ENCODE measurements around the gene EXOC7.
"Not testable (repeated sequence)": the region's sequence is repeated elsewhere in the genome, so short reads cannot be mapped to it uniquely, and the experiment has no call there.

Gene EXOC7

DNA sequence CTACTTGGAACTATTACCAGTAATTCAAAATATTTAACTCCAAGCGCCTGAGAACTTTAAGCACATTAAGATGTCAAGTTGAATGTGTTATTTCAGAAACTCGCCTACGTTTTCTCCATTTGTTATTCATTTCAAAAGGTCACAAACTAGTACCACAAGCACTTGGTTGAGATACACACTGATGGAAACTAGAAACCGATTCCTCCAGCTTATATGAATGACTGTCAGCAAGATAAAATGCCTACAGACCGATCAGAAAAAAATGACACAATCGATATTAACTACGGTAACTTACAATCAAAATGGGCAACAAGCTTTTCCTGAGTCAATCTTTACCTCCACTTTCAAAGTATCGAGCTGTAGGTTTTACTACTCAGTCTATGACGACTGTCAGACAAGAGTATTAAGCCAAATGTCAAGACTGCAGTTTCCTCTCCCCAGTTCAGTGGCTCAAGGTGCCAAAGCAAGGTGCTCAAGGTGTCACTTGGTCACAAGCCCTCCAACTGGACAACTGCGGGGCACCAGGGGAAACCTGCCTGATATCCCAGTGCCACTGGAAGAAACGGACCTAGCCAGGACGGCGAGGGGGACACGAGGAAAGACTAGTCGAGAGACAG is 31.9 kb downstream of the EXOC7 start:
- peak; percentile 27 for DNase-seq

DNA sequence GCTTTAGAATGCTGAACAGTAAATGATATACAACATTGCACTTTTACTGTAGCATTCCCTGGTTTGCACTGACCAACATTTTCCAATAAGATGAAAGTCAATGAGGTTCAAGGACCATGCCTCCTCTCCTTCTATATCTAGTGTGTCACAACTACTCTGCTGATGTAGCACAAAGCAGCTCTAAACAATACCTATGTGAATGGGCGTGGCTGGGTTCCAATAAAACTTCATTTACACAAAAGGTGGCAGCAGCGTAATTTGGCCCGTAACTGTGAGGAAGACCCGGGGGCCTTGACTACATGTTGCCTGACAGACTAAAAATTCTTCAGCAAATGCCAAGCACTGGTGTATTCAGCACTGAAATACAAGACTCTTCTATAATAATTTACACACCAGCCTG is 37.8 kb downstream of the EXOC7 start:
- no peak for DNase-seq

DNA sequence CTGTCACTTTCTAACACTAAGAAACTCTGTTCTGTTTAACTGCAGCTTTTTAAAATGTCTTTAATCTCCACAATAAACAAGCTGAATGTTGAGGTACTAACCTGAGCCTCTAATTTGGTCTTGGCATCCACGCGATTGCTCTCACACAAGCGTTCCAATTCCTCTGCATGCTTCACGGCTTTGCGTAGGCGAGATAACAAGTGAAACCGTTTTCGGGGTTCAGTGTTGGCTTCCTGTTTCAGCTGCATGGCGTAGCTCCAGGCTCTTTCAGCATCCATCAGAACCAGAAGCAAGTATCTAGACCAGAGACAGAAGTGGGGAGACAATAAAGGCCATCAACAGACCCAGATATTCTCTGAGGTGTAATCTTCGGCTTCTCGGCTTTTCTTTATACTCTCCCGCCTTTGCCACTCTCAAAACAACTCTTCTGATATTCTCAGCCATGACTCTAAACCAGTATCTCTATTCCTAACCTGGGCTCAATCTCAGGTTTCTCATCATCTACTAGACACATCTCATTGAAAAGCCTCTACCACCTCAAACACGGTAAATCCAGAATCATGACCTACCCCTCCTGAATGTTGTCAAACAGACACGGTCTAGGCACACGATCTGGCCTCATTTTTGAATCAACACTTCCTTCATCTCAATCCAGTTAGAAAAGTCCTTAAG is 39.6 kb downstream of the EXOC7 start:
- peak; percentile 50 for DNase-seq

DNA sequence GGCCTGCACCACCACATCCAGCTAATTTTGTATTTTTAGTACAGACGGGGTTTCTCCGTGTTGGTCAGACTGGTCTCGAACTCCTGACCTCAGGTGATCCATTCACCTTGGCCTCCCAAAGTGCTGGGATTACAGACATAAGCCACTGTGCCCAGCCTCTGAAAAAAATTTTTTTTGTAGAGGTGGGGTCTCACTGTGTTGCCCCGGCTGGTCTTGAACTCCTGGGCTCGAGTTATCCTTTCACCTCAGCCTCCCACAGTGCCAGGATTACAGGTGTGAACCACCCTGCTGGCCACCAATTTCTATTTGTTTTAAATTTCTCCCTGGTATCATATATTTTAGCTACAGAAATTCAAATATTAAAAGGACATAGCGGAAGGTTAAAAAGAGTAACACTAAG is 45.3 kb downstream of the EXOC7 start:
- not testable (repeated sequence) for DNase-seq

DNA sequence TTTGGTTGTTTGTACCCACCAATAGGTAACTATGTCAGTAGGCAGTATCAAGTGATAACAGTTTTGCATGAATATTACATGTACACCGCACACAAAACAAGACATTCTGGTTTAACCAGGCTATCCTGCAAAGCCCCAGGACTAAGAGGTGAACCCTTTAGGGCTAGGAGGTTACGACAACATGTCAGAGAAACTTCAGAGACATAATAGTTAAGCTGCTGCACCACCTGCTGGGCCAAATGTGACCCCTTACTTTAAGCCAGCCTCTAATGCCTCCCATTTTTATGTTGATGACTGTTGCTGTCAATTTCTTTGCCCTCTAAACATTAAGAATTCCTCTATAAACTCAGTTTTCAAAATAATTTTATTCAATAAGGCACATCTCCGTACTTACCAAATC is 46.7 kb downstream of the EXOC7 start:
- no peak for DNase-seq

DNA sequence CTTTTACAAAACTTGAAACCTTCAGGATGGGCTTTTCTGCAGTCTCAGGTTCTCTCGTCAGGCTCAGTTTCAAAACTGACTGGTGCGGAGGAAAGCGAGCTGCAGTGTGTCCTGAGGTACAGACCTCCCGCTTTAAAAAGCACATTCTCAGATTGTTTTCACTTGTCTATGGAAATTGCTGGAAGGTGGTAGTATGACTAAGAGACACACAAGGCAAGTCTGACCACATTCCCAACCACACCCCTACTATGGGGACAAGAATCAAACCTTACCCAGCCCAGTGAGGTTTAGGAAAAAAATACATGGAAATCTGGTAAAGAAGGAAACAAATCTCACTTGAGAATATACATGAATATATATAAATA is 49.5 kb downstream of the EXOC7 start:
- no peak for DNase-seq

DNA sequence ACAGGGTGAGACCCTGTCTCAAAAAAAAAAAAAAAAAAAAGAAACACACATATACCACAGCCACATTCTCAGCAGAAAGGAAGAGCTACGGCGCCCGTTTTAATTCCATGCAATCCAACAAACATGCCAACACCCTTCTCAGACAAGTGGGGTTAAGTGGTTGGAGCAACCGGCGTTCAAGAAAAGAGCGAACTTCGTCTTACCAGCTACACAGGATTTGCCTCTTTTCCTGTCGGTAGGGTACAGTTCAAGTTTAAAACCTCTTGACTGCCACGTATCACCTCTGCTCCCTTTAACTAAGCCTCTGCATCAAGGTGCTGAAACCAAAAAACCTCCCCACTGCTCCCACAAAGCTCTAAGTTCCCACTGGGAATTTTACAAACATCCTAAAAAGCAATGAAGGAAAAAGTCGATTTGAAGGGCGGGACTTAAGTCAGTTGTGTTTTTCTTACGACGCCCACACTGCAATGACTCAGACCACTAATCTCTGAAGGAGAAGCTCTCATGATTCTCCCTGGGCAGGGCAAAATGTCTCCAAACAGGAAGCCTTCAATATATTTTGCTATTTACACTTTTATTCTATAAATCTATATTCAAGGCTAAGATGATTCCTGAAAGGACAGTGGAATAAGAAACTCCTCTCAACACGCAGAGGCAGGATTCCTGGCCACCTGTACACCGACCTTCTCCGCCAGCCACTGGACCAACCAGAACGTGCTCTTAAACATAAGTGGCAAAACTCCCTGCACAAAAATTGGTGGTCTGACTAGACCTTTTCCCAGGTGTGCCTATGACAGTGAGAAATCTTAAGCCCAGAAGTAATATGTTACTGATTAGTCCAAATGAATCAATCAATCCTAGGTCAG is 50.1 kb downstream of the EXOC7 start:
- DNase-seq, result peak; percentile 30

DNA sequence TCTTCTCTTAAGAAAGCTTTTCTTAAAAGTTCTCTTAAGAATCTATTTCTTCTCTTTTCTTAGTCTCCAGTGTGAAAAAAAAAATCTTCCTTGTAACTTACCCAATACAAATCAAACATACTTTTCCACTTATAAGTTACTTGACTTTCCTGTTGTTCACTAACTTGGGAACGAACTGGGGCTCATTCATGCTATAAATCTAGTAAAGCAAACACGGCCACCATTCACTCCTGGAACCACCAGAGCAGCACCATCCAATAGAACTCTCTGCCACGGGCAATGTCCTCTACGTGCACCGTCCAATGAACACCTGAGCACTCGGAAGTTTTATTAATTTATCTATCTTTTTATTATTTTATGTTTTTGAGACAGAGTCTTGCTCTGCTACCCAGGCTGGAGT is 52.0 kb downstream of the EXOC7 start:
- DNase-seq, result no peak

DNA sequence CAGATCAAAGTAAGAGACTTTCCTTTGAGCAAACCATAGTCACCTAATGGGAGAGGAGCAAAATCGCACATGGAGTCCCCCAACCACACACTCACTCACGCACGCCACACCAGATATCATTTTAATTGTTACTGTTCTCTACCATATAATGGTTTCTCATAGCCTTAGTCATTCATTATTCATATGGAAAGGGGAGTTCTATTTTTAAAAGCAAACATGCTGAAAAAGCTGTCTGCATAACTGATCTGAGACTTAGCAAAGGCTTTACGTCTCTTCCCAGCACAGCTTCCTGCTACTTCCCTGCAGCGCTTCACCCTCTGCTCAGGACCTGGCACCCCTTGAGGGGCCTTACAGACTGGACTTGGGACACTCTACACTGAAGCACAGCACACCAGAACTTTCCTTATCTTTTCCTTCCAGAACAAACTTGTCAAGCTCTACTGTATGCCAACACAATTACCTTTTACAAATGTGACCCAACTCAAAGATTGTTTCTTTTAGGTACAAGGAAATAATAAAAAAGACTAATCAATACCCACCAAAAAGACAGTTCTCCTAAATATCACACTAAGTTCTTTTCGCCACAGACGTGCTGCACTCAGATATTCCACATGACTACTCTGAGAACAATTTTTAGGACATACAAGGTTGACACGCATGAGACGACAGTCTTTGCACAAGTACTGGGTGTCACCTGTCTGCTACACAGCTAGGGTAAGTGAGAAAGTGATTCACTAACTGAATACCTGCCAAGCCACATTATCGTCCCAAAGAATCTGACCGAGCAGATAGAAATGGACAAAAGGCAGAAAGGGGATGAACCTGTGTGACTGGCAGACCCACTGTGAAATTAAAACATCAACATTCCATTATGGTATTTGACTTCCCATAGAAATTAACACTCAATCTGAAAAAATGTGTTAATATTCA is 52.8 kb downstream of the EXOC7 start:
- no peak for DNase-seq

DNA sequence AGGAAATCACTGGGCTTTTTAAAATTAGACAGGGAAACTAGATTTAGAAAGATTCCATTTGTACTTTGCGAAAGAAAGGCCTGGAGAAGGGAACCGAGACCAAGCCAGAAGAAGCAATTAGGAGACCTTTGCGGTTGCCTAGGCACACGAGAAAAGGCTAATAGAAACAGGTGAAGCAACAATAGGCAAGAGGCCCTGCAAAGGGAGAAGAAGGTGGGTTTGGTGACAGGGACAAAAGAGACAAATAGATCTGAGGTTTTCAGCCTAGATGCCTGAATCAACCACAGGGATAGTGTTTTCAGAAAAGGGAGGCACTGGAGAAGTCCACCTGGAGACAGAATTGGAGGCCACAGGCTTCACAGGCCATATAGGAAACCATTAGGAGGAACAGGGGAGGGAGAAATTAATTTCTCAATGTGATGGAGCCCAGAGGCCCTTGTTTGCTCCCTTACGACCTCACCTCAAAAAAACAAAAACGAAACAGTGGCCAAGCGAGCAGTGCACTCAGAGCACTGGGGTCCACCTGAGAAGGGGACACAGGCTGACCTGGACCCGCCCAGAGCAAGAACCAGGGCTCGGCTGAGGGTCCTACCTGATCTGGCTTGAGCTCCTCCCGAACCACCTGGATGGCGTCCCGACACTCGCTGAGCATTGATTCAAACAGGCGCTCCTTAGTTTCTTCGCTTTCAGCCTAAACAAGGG is 53.6 kb downstream of the EXOC7 start:
- no peak for DNase-seq

DNA sequence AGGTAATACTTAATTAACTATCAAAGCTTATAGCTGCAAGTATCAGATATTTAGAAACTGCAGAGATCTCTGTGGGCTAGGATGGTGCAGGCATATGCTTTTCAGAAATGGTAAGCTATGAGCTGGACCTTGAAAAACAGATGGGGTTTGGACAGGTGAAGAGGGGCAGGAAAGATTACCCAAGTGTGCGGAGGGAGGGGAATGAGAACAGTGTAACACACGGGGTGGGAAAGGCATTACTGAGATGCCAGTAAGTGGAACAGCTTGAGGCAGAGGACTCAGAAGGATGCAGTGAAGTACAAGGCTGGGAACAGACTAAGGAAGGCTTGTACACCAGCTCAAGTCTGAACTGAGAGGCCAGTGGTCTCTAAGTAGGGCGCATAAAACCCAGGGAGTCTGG is 54.3 kb downstream of the EXOC7 start:
- DNase-seq, result no peak

DNA sequence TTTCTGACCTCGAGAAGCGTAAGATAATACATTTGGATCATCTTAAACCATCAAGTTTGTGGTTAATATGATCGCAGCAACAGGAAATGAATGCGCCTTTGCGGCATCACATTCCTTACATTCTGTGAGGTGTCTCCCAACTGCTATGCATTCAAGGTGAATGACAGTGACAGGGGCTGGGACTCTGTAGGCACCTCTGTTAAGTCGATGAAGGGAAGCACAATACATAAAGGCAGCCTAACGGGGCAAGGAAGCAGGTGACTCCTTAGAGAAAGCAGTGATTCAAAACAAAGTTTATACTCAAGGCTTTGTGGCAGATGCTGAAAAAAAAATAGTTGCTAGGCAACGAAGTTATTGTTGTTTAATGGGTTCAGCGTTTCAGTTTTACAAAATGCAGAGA is 54.9 kb downstream of the EXOC7 start:
- no peak for DNase-seq

DNA sequence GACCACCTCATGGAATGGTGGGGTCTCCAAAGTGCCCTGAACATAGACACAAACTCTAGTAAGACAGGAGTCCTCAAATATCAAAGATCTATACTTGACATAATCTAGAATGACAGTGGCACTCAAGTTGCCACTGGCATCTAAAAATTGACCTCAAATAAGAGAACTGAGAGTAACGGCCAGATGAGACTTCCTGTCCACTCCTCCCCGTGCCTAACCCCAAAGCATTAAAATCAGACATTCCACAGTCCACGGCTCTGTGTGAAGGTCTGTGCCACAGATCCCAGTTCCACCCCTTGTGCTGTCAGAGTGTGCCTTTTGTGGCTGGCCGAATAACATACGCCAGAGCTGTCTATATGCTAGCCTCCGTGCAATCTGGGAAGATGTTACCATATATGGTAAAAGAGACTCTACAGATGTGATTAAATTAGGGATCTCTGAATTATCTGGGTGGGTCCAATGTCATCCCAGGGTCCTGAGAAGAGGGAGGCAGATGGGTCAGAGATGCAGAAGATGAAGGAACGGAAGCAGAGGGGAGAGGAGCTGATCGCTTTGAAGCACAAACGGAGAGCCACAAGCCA is 55.5 kb downstream of the EXOC7 start:
- DNase-seq, result no peak

DNA sequence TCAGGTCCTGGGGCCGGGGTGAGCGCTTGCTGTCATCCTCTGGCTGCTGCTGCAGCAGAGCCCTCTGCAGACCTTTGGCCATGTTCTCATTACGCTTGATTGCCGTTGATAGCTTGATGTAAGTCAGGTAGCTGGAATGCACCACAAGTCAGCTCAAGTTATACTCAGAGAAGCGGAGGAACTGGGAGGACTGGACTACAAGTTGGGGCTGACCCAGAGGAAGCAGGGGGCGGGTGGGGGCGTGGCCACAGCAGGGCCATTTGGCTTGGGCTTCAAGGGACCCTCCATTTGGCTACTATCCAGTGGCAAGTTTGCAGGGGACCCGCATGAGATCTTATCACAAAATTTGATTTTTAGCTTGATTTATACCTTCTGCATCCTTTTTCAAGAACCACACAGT is 57.5 kb downstream of the EXOC7 start:
- no peak for DNase-seq

DNA sequence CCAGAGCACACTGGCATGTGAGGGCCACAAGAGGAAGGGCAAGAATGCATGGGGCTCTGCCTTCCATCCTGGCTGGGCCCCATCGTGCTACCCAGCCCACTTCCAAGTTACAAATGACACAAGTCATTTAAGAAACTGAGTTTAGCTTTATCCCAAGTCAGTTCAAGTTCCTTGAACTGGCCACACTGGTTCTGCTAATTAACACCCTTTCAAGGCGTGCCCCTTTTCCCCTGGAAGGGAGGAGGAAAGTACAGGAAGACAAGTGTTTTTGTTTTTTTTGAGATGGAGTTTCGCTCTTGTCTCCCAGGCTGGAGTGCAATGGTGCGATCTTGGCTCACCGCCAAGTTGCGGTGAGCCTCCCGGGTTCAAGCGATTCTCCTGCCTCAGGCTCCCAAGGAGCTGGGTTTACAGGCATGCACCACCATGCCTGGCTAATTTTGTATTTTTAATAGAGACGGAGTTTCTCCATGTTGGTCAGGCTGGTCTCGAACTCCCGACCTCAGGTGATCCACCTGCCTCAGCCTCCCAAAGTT is 59.0 kb downstream of the EXOC7 start:
- DNase-seq, result not testable (repeated sequence)

DNA sequence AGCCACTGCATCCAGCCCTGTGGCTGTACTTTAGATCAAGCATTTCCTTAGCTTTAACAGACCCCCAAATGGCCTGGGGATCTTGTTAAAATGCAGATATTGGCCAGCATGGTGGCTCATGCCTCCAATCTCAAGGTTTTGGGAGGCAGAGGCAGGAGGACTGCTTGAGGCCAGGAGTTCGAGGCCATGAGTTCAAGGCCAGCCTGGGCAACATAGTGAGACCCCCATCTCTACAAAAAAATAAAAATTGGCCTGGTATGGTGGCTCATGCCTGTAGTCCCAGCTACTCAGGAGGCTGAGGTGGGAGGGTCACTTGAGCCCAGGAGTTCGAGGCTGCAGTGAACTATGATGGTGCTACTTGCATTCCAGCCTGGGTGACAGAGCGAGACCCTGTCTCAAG is 60.7 kb downstream of the EXOC7 start:
- DNase-seq, result not testable (repeated sequence)

DNA sequence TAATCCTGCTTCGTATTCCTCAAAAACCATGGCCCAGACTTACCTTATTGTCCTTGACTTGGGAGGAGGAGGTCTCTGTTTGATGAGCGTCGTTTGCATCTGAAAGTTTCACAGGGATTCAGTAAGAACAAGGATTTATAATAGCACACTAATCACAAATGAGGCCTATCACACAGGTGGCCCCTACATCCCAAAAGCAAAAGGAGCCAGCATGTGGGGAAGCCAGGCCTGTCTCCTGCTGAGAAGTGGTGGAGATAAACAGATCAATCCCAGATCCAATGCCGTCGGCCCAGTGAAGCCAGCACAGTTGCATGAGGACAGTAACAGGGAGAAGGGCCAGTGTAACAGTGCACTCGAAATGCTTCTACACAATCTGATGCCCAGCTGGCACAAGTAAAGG is 63.2 kb downstream of the EXOC7 start:
- no peak for DNase-seq

DNA sequence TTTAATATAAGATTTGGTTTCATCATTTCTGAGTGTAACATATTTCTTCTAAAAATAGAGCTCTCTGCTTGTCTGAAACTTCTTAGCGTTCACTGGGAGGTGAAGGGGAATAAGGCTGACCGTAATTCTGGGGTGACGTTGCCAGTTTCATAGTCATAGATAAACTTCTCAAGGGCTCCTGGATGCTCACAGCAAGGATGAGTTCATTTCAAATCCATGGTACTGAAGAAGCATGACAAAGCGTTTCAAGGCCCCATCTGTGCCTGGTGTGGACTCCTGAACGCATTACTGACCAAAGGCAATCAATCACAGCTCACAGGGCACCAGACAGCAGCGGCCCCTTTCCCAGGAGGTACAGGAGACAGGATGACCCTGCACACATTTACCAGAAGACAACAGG is 64.5 kb downstream of the EXOC7 start:
- DNase-seq, result no peak

DNA sequence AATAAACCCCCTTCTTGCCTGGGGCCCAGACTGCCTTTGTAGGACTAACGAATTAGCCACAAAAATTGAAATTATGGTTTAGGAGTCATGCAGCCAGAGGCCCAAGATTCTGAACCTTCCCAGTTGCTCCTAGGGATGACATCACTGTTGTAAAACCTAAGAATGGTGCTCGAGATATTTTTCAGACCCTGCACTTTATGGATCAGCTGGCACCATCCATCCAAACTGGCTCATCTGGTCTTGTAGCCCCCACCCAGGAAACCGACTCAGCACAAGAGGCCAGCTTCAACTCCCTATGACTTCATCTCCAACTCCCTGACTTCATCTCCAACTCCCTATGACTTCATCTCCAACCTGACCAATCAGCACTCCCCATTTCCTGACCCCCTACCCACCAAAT is 65.5 kb downstream of the EXOC7 start:
- DNase-seq, result no peak

DNA sequence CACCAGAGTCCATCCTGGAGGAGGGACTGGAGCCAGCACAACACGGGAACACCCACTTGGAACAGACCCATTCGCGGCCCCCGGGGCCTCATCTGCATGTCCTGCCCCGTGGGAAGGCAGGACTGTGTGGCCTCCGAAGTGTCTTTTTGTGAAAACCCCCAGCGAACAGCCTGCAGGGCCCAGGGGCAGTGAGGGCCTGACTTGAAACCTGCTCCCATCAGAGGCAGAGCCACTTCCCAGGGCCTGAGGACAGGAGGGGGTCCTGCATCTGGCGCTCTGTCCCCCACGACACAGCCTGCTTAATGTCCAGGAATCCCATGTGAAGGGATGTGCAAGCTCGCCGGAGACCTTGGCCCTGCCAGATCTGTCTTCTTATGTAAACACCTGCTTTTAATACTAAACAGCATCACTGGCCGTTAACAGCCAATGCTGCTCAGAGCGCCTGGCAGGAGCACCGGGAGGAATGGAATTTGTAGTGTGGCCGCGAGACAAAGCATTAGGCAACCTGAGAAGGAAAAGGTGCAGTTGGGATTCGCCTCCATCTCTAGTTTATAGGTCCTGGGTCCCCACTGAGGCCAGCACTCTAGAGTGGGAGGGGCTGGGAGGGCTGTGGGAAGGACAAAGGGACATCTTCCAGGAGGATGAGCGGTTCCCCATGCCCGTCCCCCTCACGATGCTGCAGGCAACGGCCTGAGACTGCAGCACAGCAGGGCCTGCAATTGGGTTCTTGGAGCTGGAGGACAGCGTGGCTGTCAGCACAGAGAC is 66.9 kb downstream of the EXOC7 start:
- no peak for DNase-seq
